ENCODE measurements around the gene CSTPP1. TPM values are rescaled to one million over a fixed set of nuclear protein-coding genes. Genes with fewer than 3 reads are reported as not detected.

The CSTPP1 gene
- total RNA-seq, 1 donor from 2014 or later: 6.6 TPM

GRCh38 chr11:47060807-47061206 lies 124.2 kb downstream of the CSTPP1 start:
- FAIRE-seq (no peak), DNase-seq (ENCODE audit: low read depth) (peak; percentile 8)
- Histone ChIP-seq H3K27me3 (ENCODE audit: control insufficient read depth, insufficient read depth, low read length) (no peaks in the 10 kb centered on the region), H3K4me3 (ENCODE audit: low read depth, low read length) (no peak overlapping the region), H3K36me3 (ENCODE audit: control insufficient read depth, insufficient read depth, low read length) (no peaks in the 10 kb centered on the region)
- no peak for TF ChIP-seq CTCF (IDR thresholded peaks at IDR 0.05; ENCODE audit: insufficient read depth, low read length, severe bottlenecking)

- Histone ChIP-seq H3K27me3 (ENCODE audit: control insufficient read depth, insufficient read depth, low read length) (no peaks in the 10 kb centered on the region), H3K36me3 (ENCODE audit: control insufficient read depth, insufficient read depth, low read length) (no peaks in the 10 kb centered on the region), H3K4me3 (ENCODE audit: low read depth, low read length) (no peak overlapping the region)
- no peak for TF ChIP-seq CTCF (IDR thresholded peaks at IDR 0.05; ENCODE audit: insufficient read depth, low read length, severe bottlenecking)
- no peak for DNase-seq (ENCODE audit: low read depth)
- FAIRE-seq: no peak
Observed at GRCh38 chr11:47061429-47062178, 125.0 kb downstream of the CSTPP1 start.

GRCh38 chr11:47062736-47063135 lies 126.2 kb downstream of the CSTPP1 start:
- Histone ChIP-seq H3K4me3 (ENCODE audit: low read depth, low read length) (no peak overlapping the region), H3K36me3 (ENCODE audit: control insufficient read depth, insufficient read depth, low read length) (no peaks in the 10 kb centered on the region), H3K27me3 (ENCODE audit: control insufficient read depth, insufficient read depth, low read length) (no peaks in the 10 kb centered on the region)
- DNase-seq (ENCODE audit: low read depth) (no peak), FAIRE-seq (no peak)
- no peak for TF ChIP-seq CTCF (IDR thresholded peaks at IDR 0.05; ENCODE audit: insufficient read depth, low read length, severe bottlenecking)

- no peak for TF ChIP-seq CTCF (IDR thresholded peaks at IDR 0.05; ENCODE audit: insufficient read depth, low read length, severe bottlenecking)
- no peaks in the 10 kb centered on the region for H3K27me3 ChIP-seq (ENCODE audit: control insufficient read depth, insufficient read depth, low read length)
- DNase-seq (ENCODE audit: low read depth) (no peak), FAIRE-seq (no peak)
- H3K36me3 ChIP-seq (ENCODE audit: control insufficient read depth, insufficient read depth, low read length): no peaks in the 10 kb centered on the region
- no peak overlapping the region for H3K4me3 ChIP-seq (ENCODE audit: low read depth, low read length)
Observed at GRCh38 chr11:47067401-47067800, 130.8 kb downstream of the CSTPP1 start.

- no peak overlapping the region for H3K4me3 ChIP-seq (ENCODE audit: low read depth, low read length)
- no peaks in the 10 kb centered on the region for H3K36me3 ChIP-seq (ENCODE audit: control insufficient read depth, insufficient read depth, low read length)
- DNase-seq (ENCODE audit: low read depth) (no peak), FAIRE-seq (no peak)
- no peaks in the 10 kb centered on the region for H3K27me3 ChIP-seq (ENCODE audit: control insufficient read depth, insufficient read depth, low read length)
- no peak for TF ChIP-seq CTCF (IDR thresholded peaks at IDR 0.05; ENCODE audit: insufficient read depth, low read length, severe bottlenecking)
Observed at GRCh38 chr11:47070769-47071168, 134.2 kb downstream of the CSTPP1 start.

GRCh38 chr11:47071341-47071740 lies 134.8 kb downstream of the CSTPP1 start:
- no peak for FAIRE-seq

More at GRCh38 chr11:47071341-47071740, 134.8 kb downstream of the CSTPP1 start:
- no peak for TF ChIP-seq CTCF (IDR thresholded peaks at IDR 0.05; ENCODE audit: insufficient read depth, low read length, severe bottlenecking)
- no peaks in the 10 kb centered on the region for H3K27me3 ChIP-seq (ENCODE audit: control insufficient read depth, insufficient read depth, low read length)
- no peaks in the 10 kb centered on the region for H3K36me3 ChIP-seq (ENCODE audit: control insufficient read depth, insufficient read depth, low read length)
- H3K4me3 ChIP-seq (ENCODE audit: low read depth, low read length): no peak overlapping the region
- no peak for DNase-seq (ENCODE audit: low read depth)
